Natural killer cell (primary cell): ENCODE measurements around the gene RPL6. TPM values are rescaled to one million over a fixed set of nuclear protein-coding genes. Genes with fewer than 3 reads are reported as not detected.

Source experiments
- ATAC-seq, 3 donors: fragments of 150-1000 bp in 2 of 3; fragments of 200-7000 bp in 1 of 3; cut with Tn5 transposase; 1 replicate in 1 of 3; 2 replicates in 2 of 3; pipeline ENCODE4 v1.10.0; 2021; ENCODE audit warnings: mild to moderate bottlenecking in 2 of 3, moderate library complexity in 2 of 3
- DNase-seq, 2 donors: peaks; one replicate each; pipeline versions ENCODE4 v3.0.0 to v3.0.0-alpha.2; 2013 to 2021; ENCODE audit warnings: mixed read lengths in 1 of 2
- H3K27ac ChIP-seq: one replicate; pipeline ENCODE4 v1.5.1; 2013; ENCODE audit warnings: mild to moderate bottlenecking, low read length
- H3K27me3 ChIP-seq: one replicate; pipeline ENCODE4 v1.6.1; 2013; ENCODE audit warnings: low read length; ENCODE audit not compliant: control insufficient read depth, insufficient read depth
- H3K36me3 ChIP-seq: one replicate; pipeline ENCODE4 v1.6.1; 2013; ENCODE audit warnings: low read length; ENCODE audit not compliant: control insufficient read depth, insufficient read depth
- H3K4me1 ChIP-seq: one replicate; pipeline ENCODE4 v1.6.1; 2013; ENCODE audit warnings: low read length; ENCODE audit not compliant: control insufficient read depth, insufficient read depth
- H3K4me3 ChIP-seq: one replicate; pipeline ENCODE4 v1.5.1; 2013; ENCODE audit warnings: low read length
- H3K9me3 ChIP-seq: one replicate; pipeline ENCODE4 v1.6.1; 2013; ENCODE audit warnings: low read length; ENCODE audit not compliant: control insufficient read depth, insufficient read depth
- H3K27ac Mint-ChIP-seq, 2 donors: one replicate each; pipeline ENCODE4 v1.8.0; 2022; ENCODE audit warnings: mild to moderate bottlenecking in 2 of 2, mixed read lengths in 2 of 2, moderate library complexity in 1 of 2
- H3K27me3 Mint-ChIP-seq, 2 donors: one replicate each; pipeline ENCODE4 v1.8.0; 2022; ENCODE audit warnings: low read depth in 2 of 2, mixed read lengths in 2 of 2
- H3K36me3 Mint-ChIP-seq: one replicate; pipeline ENCODE4 v1.8.0; 2022; ENCODE audit warnings: mixed read lengths
- H3K4me1 Mint-ChIP-seq, 2 donors: one replicate each; pipeline ENCODE4 v1.8.0; 2022; ENCODE audit warnings: mixed read lengths in 2 of 2
- H3K4me3 Mint-ChIP-seq: one replicate; pipeline ENCODE4 v1.8.0; 2022; ENCODE audit warnings: mild to moderate bottlenecking, moderate library complexity, mixed read lengths
- H3K9me3 Mint-ChIP-seq, 2 donors: one replicate each; pipeline ENCODE4 v1.8.0; 2022; ENCODE audit warnings: mixed read lengths in 2 of 2
- CTCF ChIP-seq: fragments of 200-600 bp; IDR thresholded peaks from one replicate; pipeline ENCODE4 v1.8.0; 2022; ENCODE audit warnings: antibody characterized with exemption
- WGBS: methylation state at CpG from one replicate; pipeline ENCODE4 v1.1.7; 2013; ENCODE audit warnings: missing lambda C conversion rate; ENCODE audit not compliant: insufficient coverage; 5-methylcytosine and 5-hydroxymethylcytosine counted together
- intact Hi-C: fragments of 100-400 bp; cut with micrococcal nuclease; formaldehyde crosslinking; loops from one replicate; pipeline ENCODE4 v1.14.2; 2022
- total RNA-seq, 4 donors: library from RNA; stranded (reverse); fragments of 120-200 nt in 1 of 4; gene quantifications; one replicate each; pipeline versions ENCODE4 v1.2.3 to v1.2.4, GENCODE V29; 2013 to 2022

The RPL6 gene
- total RNA-seq, 3 donors from 2014 or later (not counting 1 experiment from before 2014, with no cell fraction given), result 893 to 1,024 (median 955) TPM

DNA sequence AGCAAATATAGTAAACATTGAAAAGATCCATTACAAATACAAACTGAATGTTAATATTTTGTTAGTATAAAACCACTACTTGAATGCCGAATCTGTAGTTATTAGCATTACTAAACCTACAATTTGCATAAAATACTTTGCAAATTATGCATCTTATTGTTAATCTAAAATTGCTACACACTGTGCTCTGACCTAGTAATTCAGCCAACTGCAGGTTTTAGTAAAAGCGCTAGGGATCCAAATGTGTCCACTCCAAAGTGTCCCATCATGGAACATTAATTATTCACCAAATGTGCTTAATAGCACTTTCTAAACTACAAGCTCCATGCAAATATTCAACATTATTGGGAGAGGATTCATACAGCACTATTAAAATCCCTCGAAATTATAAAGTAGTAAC is 41.4 kb downstream of the RPL6 start:
- no peaks in the 10 kb centered on the region for H3K36me3 Mint-ChIP-seq
- ATAC-seq, result no peak
- H3K9me3 ChIP-seq, result no peaks in the 10 kb centered on the region
- peaks cover 7 to 20% of the 10 kb centered on the region in 2 donors for H3K4me1 Mint-ChIP-seq
- no peaks in the 10 kb centered on the region for H3K27me3 Mint-ChIP-seq
- H3K27ac ChIP-seq, result no peak overlapping the region
- DNase-seq, result no peak
- no peak overlapping the region for H3K4me3 ChIP-seq
- no peaks in the 10 kb centered on the region for H3K9me3 Mint-ChIP-seq
- H3K27ac Mint-ChIP-seq, result no peak overlapping the region
- no peaks in the 10 kb centered on the region for H3K36me3 ChIP-seq
- intact Hi-C loops, result no loop called here
- no peaks in the 10 kb centered on the region for H3K27me3 ChIP-seq
- WGBS, result 90% methylated on average over 2 of the region's 3 CpGs
- no peak for TF ChIP-seq CTCF
- H3K4me1 ChIP-seq, result no peaks in the 10 kb centered on the region
- no peak overlapping the region for H3K4me3 Mint-ChIP-seq

DNA sequence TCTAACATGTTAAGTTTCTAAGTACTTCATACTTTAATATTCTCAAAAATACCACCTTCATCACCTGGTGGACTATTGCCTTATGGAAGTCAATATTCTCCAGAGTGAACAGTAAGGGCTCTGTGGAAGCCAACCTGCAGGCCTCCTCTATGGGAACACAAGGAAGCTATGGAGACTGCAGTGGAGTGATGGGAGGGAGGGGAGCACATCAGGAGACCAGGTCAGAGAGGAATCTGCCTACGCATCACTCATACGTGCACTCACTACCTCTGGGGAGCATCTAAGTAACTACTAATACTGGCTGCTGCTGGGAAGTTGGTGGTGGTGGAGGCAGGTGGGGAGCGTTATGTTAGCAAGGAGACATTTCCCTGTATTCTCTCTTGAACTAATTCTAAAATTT is 47.1 kb downstream of the RPL6 start:
- Histone ChIP-seq H3K4me3 (no peak overlapping the region), H3K36me3 (no peaks in the 10 kb centered on the region), H3K27me3 (no peaks in the 10 kb centered on the region), H3K27ac (no peak overlapping the region), H3K4me1 (no peaks in the 10 kb centered on the region), H3K9me3 (no peaks in the 10 kb centered on the region)
- Mint-ChIP-seq H3K27ac (no peak overlapping the region), H3K27me3 (no peaks in the 10 kb centered on the region), H3K4me3 (no peak overlapping the region), H3K9me3 (no peaks in the 10 kb centered on the region), H3K36me3 (no peaks in the 10 kb centered on the region), H3K4me1 (peaks cover 5 to 21% of the 10 kb centered on the region in 2 donors)
- no peak for TF ChIP-seq CTCF
- ATAC-seq, result no peak
- DNase-seq, result no peak
- 100% methylated on average over 2 of the region's 3 CpGs for WGBS
- intact Hi-C loops, result no loop called here

DNA sequence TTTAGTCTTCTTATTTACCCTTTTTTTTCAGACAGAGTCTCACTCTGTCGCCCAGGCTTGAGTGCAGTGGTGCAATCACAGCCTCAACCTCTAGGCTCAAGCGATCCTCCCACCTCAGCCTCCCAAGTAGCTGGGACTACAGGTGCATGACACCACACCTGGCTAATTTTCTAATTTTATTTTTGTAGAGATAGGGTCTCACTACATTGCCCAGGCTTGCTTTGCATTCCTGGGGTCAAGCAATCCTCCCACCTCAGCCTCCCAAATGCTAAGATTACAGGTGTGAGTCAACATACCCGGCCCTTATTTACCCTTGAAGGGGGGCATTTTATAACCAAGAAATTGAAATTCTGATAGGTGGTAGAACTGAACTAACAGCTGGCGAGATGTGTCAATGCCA is 48.1 kb downstream of the RPL6 start:
- Histone ChIP-seq H3K27me3 (no peaks in the 10 kb centered on the region), H3K36me3 (no peaks in the 10 kb centered on the region), H3K9me3 (no peaks in the 10 kb centered on the region), H3K4me1 (no peaks in the 10 kb centered on the region), H3K4me3 (no peak overlapping the region), H3K27ac (no peak overlapping the region)
- TF ChIP-seq CTCF, result no peak
- intact Hi-C loops, result no loop called here
- Mint-ChIP-seq H3K4me3 (no peak overlapping the region), H3K36me3 (no peaks in the 10 kb centered on the region), H3K9me3 (no peaks in the 10 kb centered on the region), H3K4me1 (peaks cover 10 to 29% of the 10 kb centered on the region in 2 donors), H3K27me3 (no peaks in the 10 kb centered on the region), H3K27ac (no peak overlapping the region)
- ATAC-seq, result no peak
- 84% methylated on average over 4 of the region's 4 CpGs for WGBS
- no peak for DNase-seq

- intact Hi-C loops, result no loop called here
- ATAC-seq, result no peak
- Mint-ChIP-seq H3K36me3 (no peaks in the 10 kb centered on the region), H3K27me3 (no peaks in the 10 kb centered on the region), H3K27ac (no peak overlapping the region), H3K4me1 (peaks cover 10 to 37% of the 10 kb centered on the region in 2 donors), H3K9me3 (no peaks in the 10 kb centered on the region), H3K4me3 (no peak overlapping the region)
- Histone ChIP-seq H3K36me3 (no peaks in the 10 kb centered on the region), H3K4me3 (no peak overlapping the region), H3K9me3 (no peaks in the 10 kb centered on the region), H3K27ac (no peak overlapping the region), H3K4me1 (no peaks in the 10 kb centered on the region), H3K27me3 (no peaks in the 10 kb centered on the region)
- TF ChIP-seq CTCF, result no peak
- WGBS, result 83% methylated on average over 3 of the region's 4 CpGs
- no peak for DNase-seq
Observed at GRCh38 chr12:112359290-112359689, 50.1 kb downstream of the RPL6 start.
